Adipocyte (in vitro differentiated cells): ENCODE results near the gene CGB7.
A peak's percentile ranks its signal among the peaks of the same experiment; 100 is the strongest.
"Not testable (repeated sequence)": the region's sequence is repeated elsewhere in the genome, so short reads cannot be mapped to it uniquely, and the experiment has no call there.

Source experiments
- DNase-seq: peaks from one replicate; pipeline ENCODE4 v3.0.0-alpha.2; 2015; ENCODE audit warnings: low read depth
- H3K27me3 ChIP-seq: replicated peaks from 2 replicates; pipeline ENCODE4 v1.7.0; 2013; ENCODE audit warnings: mild to moderate bottlenecking, low read length, moderate library complexity; ENCODE audit not compliant: control insufficient read depth, insufficient read depth
- H3K36me3 ChIP-seq: 2 replicates; pipeline ENCODE4 v1.7.0; 2013; ENCODE audit warnings: low read length, mild to moderate bottlenecking, moderate library complexity; ENCODE audit not compliant: control insufficient read depth, insufficient read depth, severe bottlenecking
- H3K4me1 ChIP-seq: 2 replicates; pipeline ENCODE4 v1.7.0; 2013; ENCODE audit warnings: mild to moderate bottlenecking, low read length, moderate library complexity; ENCODE audit not compliant: control insufficient read depth, insufficient read depth
- H3K4me3 ChIP-seq: 2 replicates; pipeline ENCODE4 v1.7.0; 2013; ENCODE audit warnings: mild to moderate bottlenecking, low read length, moderate library complexity
- H3K9ac ChIP-seq: 2 replicates; pipeline ENCODE4 v1.7.0; 2013; ENCODE audit warnings: mild to moderate bottlenecking, low read length, moderate library complexity
- H3K9me3 ChIP-seq: 2 replicates; pipeline ENCODE4 v1.7.0; 2013; ENCODE audit warnings: mild to moderate bottlenecking, low read length, moderate library complexity; ENCODE audit not compliant: control insufficient read depth

Gene CGB7

GRCh38 chr19:49056101-49056901 is 1.2 kb downstream of the CGB7 start:
- Histone ChIP-seq H3K36me3 (no peaks in the 10 kb centered on the region), H3K27me3 (peaks cover 25% of the 10 kb centered on the region), H3K4me1 (peaks cover 11% of the 10 kb centered on the region), H3K4me3 (peak overlapping the region; percentile 78), H3K9ac (no peak overlapping the region), H3K9me3 (no peaks in the 10 kb centered on the region)
- peak; percentile 78 for DNase-seq

- H3K4me1 ChIP-seq, H3K4me3 ChIP-seq, DNase-seq, H3K9ac ChIP-seq, H3K36me3 ChIP-seq, H3K9me3 ChIP-seq, H3K27me3 ChIP-seq: not testable (repeated sequence)
These were observed 7.0 kb downstream of the CGB7 start for GRCh38 chr19:49050376-49051033.

- H3K4me3 ChIP-seq, H3K9me3 ChIP-seq, H3K36me3 ChIP-seq, DNase-seq, H3K27me3 ChIP-seq, H3K9ac ChIP-seq, H3K4me1 ChIP-seq: not testable (repeated sequence)
These were observed 7.7 kb downstream of the CGB7 start for GRCh38 chr19:49049834-49050233.

GRCh38 chr19:49049011-49049410 is 8.5 kb downstream of the CGB7 start, which contains the start of gene CGB8:
TSS of gene CGB8 (minus strand) at chr19:49049111. CDS start at chr19:49048739, 372 bp downstream.
- DNase-seq, H3K4me3 ChIP-seq: not testable (repeated sequence)

GRCh38 chr19:49043548-49043947 is 14.0 kb downstream of the CGB7 start, which contains the start of gene CGB5:
TSS of gene CGB5 (plus strand) at chr19:49043848. CDS start at chr19:49044210, 362 bp downstream.
- H3K4me1 ChIP-seq, H3K9me3 ChIP-seq, H3K4me3 ChIP-seq, H3K36me3 ChIP-seq, H3K27me3 ChIP-seq, DNase-seq, H3K9ac ChIP-seq: not testable (repeated sequence)

More at GRCh38 chr19:49049011-49049410, 8.5 kb downstream of the CGB7 start, which contains the start of gene CGB8:
- not testable (repeated sequence) for H3K36me3 ChIP-seq, H3K9ac ChIP-seq, H3K27me3 ChIP-seq, H3K4me1 ChIP-seq, H3K9me3 ChIP-seq

GRCh38 chr19:49042666-49043065 is 14.9 kb downstream of the CGB7 start:
- not testable (repeated sequence) for H3K4me1 ChIP-seq, H3K36me3 ChIP-seq, H3K4me3 ChIP-seq, H3K9me3 ChIP-seq, H3K9ac ChIP-seq, H3K27me3 ChIP-seq, DNase-seq

- H3K9ac ChIP-seq = no peak overlapping the region
- DNase-seq = no peak
These were observed 15.4 kb downstream of the CGB7 start for GRCh38 chr19:49042177-49042576.

GRCh38 chr19:49039736-49040135 is 17.8 kb downstream of the CGB7 start:
- H3K4me3 ChIP-seq, H3K9me3 ChIP-seq, H3K4me1 ChIP-seq, H3K9ac ChIP-seq, H3K27me3 ChIP-seq, DNase-seq, H3K36me3 ChIP-seq: not testable (repeated sequence)

More at GRCh38 chr19:49042177-49042576, 15.4 kb downstream of the CGB7 start:
- Histone ChIP-seq H3K9me3 (no peaks in the 10 kb centered on the region), H3K27me3 (no peaks in the 10 kb centered on the region), H3K36me3 (no peaks in the 10 kb centered on the region), H3K4me1 (no peaks in the 10 kb centered on the region), H3K4me3 (no peak overlapping the region)

GRCh38 chr19:49038557-49039276 is 18.8 kb downstream of the CGB7 start:
- not testable (repeated sequence) for DNase-seq, H3K27me3 ChIP-seq, H3K9ac ChIP-seq, H3K9me3 ChIP-seq, H3K4me1 ChIP-seq, H3K36me3 ChIP-seq, H3K4me3 ChIP-seq

- not testable (repeated sequence) for DNase-seq, H3K4me1 ChIP-seq, H3K36me3 ChIP-seq, H3K27me3 ChIP-seq, H3K9ac ChIP-seq, H3K9me3 ChIP-seq, H3K4me3 ChIP-seq
These were observed 19.4 kb downstream of the CGB7 start for GRCh38 chr19:49038111-49038510.

GRCh38 chr19:49036815-49037214 is 20.7 kb downstream of the CGB7 start, which contains the start of gene CGB1:
TSS of gene CGB1 (minus strand) at chr19:49036895. CDS start at chr19:49036711, 184 bp downstream.
- H3K4me1 ChIP-seq, H3K27me3 ChIP-seq, DNase-seq, H3K9me3 ChIP-seq, H3K9ac ChIP-seq, H3K36me3 ChIP-seq, H3K4me3 ChIP-seq: not testable (repeated sequence)
